ENCODE measurements around the gene HDAC4.

HDAC4 gene

DNA sequence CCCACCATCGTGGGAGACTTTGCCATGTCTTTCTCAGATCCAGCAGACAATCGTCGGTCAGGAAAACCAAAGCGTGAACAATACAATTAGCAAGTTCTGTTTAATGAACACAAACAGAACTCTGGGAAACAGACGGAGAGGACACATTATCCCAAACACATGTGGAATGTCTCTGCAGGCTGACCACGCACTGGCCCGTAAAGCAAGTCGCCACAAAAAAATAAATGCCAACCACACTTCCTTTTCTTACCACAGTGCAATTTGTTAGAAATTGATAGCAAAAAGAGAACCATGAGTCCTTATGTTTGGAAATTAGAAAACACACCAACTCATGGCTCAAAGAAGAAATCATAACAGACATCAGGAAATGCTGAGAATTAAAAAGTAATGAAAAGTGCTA is 342.1 kb downstream of the HDAC4 start:
- Histone ChIP-seq H3K27ac (replicated peaks) (no peak overlapping the region), H3K27me3 (ENCODE audit: insufficient read depth, poor library complexity, severe bottlenecking) (no peaks in the 10 kb centered on the region), H3K4me3 (replicated peaks; ENCODE audit: insufficient read depth, low read length) (no peak overlapping the region)
- DNase-seq (ENCODE audit: low read depth in 1 of 2, low spot score in 1 of 2) = no peak
- no peak for TF ChIP-seq REST (IDR thresholded peaks at IDR 0.05; ENCODE audit: insufficient replicate concordance, low read depth)

DNA sequence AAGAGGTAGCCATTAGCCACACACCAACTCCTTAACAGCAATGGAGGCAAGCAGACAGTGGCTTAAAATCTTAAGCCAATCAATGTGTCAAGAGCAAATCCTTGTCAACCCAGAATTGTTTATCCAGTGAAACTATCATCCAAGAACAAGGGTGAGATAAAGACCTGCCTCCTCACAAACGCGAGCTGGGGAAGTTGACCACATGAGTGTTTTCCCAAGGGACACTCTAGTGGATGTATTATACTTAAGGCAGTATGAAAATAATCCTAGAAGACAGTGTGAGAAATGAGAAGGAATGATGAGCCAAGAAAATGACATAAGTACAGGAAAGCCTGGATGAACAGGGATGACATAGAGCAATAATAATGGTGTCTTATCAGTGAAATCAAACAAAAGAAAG is 343.3 kb downstream of the HDAC4 start:
- no peak overlapping the region for H3K4me3 ChIP-seq (replicated peaks; ENCODE audit: insufficient read depth, low read length)
- TF ChIP-seq GABPA (IDR thresholded peaks at IDR 0.05; ENCODE audit: low read depth) = no peak
- TF ChIP-seq, protein P1, sequence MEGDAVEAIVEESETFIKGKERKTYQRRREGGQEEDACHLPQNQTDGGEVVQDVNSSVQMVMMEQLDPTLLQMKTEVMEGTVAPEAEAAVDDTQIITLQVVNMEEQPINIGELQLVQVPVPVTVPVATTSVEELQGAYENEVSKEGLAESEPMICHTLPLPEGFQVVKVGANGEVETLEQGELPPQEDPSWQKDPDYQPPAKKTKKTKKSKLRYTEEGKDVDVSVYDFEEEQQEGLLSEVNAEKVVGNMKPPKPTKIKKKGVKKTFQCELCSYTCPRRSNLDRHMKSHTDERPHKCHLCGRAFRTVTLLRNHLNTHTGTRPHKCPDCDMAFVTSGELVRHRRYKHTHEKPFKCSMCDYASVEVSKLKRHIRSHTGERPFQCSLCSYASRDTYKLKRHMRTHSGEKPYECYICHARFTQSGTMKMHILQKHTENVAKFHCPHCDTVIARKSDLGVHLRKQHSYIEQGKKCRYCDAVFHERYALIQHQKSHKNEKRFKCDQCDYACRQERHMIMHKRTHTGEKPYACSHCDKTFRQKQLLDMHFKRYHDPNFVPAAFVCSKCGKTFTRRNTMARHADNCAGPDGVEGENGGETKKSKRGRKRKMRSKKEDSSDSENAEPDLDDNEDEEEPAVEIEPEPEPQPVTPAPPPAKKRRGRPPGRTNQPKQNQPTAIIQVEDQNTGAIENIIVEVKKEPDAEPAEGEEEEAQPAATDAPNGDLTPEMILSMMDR (IDR thresholded peaks at IDR 0.05; ENCODE audit: insufficient read depth, low read length) = no peak
- no peaks in the 10 kb centered on the region for H3K27me3 ChIP-seq (ENCODE audit: insufficient read depth, poor library complexity, severe bottlenecking)

DNA sequence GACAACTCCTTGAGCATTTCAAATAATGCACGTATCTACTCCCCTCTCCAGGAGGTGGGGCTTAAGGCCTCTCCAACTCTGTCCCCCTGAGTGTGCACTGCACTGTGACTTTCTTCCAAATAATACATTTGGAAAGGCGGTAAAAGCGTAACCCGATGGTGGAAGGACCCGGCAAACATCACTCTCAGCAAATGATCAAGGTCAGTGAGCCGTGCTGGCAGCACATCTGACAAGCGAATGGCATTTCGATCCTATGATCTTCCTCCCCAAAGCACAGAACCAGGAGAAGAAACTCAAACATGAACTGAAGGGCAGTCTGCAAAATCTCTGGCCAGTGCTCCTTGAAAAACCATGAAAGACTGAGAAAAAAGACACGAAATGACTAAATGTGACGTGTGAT is 344.2 kb downstream of the HDAC4 start:
- Histone ChIP-seq H3K27me3 (ENCODE audit: insufficient read depth, poor library complexity, severe bottlenecking) (no peaks in the 10 kb centered on the region), H3K4me3 (replicated peaks; ENCODE audit: insufficient read depth, low read length) (no peak overlapping the region), H3K27ac (replicated peaks) (no peak overlapping the region)
- DNase-seq (ENCODE audit: low read depth in 1 of 2, low spot score in 1 of 2) = no peak
- TF ChIP-seq SPI1 (IDR thresholded peaks at IDR 0.05; ENCODE audit: borderline replicate concordance, low read depth) (no peak), REST (IDR thresholded peaks at IDR 0.05; ENCODE audit: insufficient replicate concordance, low read depth) (no peak), POLR2AphosphoS5 (IDR thresholded peaks at IDR 0.05; ENCODE audit: low read depth) (no peak), GABPA (IDR thresholded peaks at IDR 0.05; ENCODE audit: low read depth) (no peak)
- TF ChIP-seq, protein P1 (IDR thresholded peaks at IDR 0.05; ENCODE audit: insufficient read depth, low read length) = no peak

More for the DNA sequence above, 343.3 kb downstream of the HDAC4 start:
- DNase-seq (ENCODE audit: low read depth in 1 of 2, low spot score in 1 of 2) = no peak
- H3K27ac ChIP-seq (replicated peaks) = no peak overlapping the region

DNA sequence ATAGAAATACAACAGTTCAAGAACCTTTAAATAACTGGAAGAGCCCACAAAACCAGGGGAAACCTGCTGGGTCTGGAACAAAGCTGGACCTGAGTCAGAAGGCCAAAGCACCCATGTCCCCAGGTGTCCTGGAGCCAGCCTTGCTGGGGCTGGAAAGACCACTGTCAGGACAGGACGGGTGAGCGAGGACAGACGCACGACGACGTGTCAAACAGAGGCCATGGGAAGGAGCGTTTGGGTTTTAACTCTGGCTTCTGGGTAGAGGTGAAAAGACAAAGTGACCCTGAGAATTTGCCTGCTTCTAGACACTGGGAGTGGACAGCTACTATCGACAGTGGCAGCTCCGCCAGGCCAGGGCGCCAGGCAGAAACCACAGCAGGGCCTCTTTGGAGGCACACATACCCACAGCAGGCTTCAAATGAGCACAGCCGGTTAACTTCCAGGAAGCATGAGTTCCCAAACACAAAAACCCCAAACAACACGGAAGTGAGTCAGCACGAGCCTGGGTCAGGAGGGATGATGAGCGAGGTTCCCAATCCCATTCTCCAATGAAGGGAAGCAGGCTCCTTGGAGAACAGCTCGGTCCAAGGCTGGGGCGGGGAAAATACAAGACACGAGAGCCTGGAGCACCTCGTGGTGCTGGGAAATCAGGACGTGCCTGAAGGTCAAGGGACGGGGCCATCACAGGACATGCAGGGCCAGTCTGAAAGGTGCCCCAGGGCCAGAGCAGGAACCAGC is 344.9 kb downstream of the HDAC4 start:
- no peak for TF ChIP-seq GABPA (IDR thresholded peaks at IDR 0.05; ENCODE audit: low read depth)
- no peak for TF ChIP-seq REST (IDR thresholded peaks at IDR 0.05; ENCODE audit: insufficient replicate concordance, low read depth)
- no peak for TF ChIP-seq SPI1 (IDR thresholded peaks at IDR 0.05; ENCODE audit: borderline replicate concordance, low read depth)
- no peak overlapping the region for H3K27ac ChIP-seq (replicated peaks)
- no peak for DNase-seq (ENCODE audit: low read depth in 1 of 2, low spot score in 1 of 2)
- H3K4me3 ChIP-seq (replicated peaks; ENCODE audit: insufficient read depth, low read length) = no peak overlapping the region
- H3K27me3 ChIP-seq (ENCODE audit: insufficient read depth, poor library complexity, severe bottlenecking) = no peaks in the 10 kb centered on the region

All from HL-60 (cell line).